Measurements from ENCODE around the gene TCF15. TPM values are rescaled to one million over a fixed set of nuclear protein-coding genes. Genes with fewer than 3 reads are reported as not detected.

TCF15 gene
- total and polyA plus RNA-seq, 4 donors = not detected

DNA sequence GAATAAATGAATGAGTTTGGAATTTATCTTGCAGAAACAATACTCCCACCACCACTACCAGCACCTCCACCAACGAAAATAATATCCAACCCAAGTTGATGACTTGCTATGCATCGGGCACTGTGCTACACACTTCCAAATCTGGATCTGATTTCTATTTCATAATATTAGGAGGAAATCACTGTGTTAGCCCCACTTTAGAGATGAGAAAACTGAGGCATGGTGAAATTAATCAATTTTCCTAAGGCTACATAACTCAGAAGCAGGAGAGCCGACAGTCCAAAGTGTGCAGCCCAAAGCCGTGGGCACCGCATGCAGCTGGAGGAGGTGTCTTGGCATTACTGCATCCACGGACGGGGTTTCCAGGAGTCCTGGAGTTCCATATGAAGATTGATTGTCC, 17.6 kb downstream of the TCF15 start:
- no peak overlapping the region for H3K4me3 ChIP-seq (ENCODE audit: low read depth in 1 of 3, low read length in 3 of 3)
- TF ChIP-seq NR2F2 (IDR thresholded peaks at IDR 0.05) (no peak), FOXA1 (IDR thresholded peaks at IDR 0.05) (no peak), EGR1 (IDR thresholded peaks at IDR 0.05; ENCODE audit: low read depth in 2 of 2) (no peak), ATF3 (IDR thresholded peaks at IDR 0.05) (no peak), CTCF (IDR thresholded peaks at IDR 0.05; ENCODE audit: low read depth, low read length, missing input control) (no peak), YY1 (IDR thresholded peaks at IDR 0.05) (no peak), HNF4G (IDR thresholded peaks at IDR 0.05) (no peak), REST (IDR thresholded peaks at IDR 0.05) (no peak), MAX (IDR thresholded peaks at IDR 0.05) (no peak), FOXA2 (IDR thresholded peaks at IDR 0.05) (no peak), RXRA (IDR thresholded peaks at IDR 0.05) (no peak), JUND (IDR thresholded peaks at IDR 0.05) (no peak), SP1 (IDR thresholded peaks at IDR 0.05) (no peak), TAF1 (conservative IDR thresholded peaks at IDR 0.05) (no peak), GABPA (IDR thresholded peaks at IDR 0.05 in 1 of 2, conservative IDR thresholded peaks at IDR 0.05 in 1 of 2) (no peak), RAD21 (IDR thresholded peaks at IDR 0.05) (no peak), HNF4A (conservative IDR thresholded peaks at IDR 0.05) (no peak)
- TF ChIP-seq, protein P1, sequence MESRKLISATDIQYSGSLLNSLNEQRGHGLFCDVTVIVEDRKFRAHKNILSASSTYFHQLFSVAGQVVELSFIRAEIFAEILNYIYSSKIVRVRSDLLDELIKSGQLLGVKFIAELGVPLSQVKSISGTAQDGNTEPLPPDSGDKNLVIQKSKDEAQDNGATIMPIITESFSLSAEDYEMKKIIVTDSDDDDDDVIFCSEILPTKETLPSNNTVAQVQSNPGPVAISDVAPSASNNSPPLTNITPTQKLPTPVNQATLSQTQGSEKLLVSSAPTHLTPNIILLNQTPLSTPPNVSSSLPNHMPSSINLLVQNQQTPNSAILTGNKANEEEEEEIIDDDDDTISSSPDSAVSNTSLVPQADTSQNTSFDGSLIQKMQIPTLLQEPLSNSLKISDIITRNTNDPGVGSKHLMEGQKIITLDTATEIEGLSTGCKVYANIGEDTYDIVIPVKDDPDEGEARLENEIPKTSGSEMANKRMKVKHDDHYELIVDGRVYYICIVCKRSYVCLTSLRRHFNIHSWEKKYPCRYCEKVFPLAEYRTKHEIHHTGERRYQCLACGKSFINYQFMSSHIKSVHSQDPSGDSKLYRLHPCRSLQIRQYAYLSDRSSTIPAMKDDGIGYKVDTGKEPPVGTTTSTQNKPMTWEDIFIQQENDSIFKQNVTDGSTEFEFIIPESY (IDR thresholded peaks at IDR 0.05) = no peak
- 86% methylated on average over 7 of the region's 7 CpGs for WGBS
- H3K27ac ChIP-seq (ENCODE audit: low read depth in 1 of 2, low read length in 2 of 2) = no peak overlapping the region
- no peaks in the 10 kb centered on the region for H3K27me3 ChIP-seq (ENCODE audit: control insufficient read depth in 4 of 4, insufficient read depth in 4 of 4, low read length in 3 of 4)
- no peaks in the 10 kb centered on the region for H3K4me1 ChIP-seq (ENCODE audit: control insufficient read depth in 4 of 4, insufficient read depth in 4 of 4, low read length in 3 of 4)
- no peak for DNase-seq (ENCODE audit: low spot score)
- H3K36me3 ChIP-seq (ENCODE audit: control insufficient read depth in 4 of 4, insufficient read depth in 3 of 4, low read depth in 1 of 4, low read length in 3 of 4) = no peaks in the 10 kb centered on the region
- no peaks in the 10 kb centered on the region for H3K9me3 ChIP-seq (ENCODE audit: control insufficient read depth in 4 of 4, low read length in 3 of 4)
- no peak overlapping the region for H3K9ac ChIP-seq (ENCODE audit: low read depth in 1 of 2, low read length in 2 of 2)
